Activated CD8-positive, alpha-beta T cell treated with anti-CD3 and anti-CD28 coated beads for 36 hours (primary cell): Measurements from ENCODE around the gene UPF2. TPM values are rescaled to one million over a fixed set of nuclear protein-coding genes. Genes with fewer than 3 reads are reported as not detected.

Experiments
- ATAC-seq: fragments of 200-7000 bp; cut with Tn5 transposase; one replicate; pipeline ENCODE4 v1.10.0; 2021; ENCODE audit warnings: mild to moderate bottlenecking, moderate library complexity
- CTCF ChIA-PET: fragments of 350-600 bp; sonication (Branson Sonifier 250); formaldehyde crosslinking; loops from one replicate; lab custom pipeline; 2021; ENCODE audit warnings: antibody characterized with exemption; lab: Charles Lee
- POLR2A ChIA-PET: fragments of 350-600 bp; sonication (Branson Sonifier 250); formaldehyde crosslinking; loops from one replicate; lab custom pipeline; 2021; ENCODE audit warnings: antibody characterized with exemption; lab: Charles Lee
- DNase-seq: peaks from one replicate; pipeline ENCODE4 v3.0.0-alpha.2; 2020
- H3K27ac Mint-ChIP-seq: one replicate; pipeline ENCODE4 v1.8.0; 2021; ENCODE audit warnings: mild to moderate bottlenecking, mixed read lengths
- H3K27me3 Mint-ChIP-seq: one replicate; pipeline ENCODE4 v1.8.0; 2021; ENCODE audit warnings: mixed read lengths
- H3K36me3 Mint-ChIP-seq: one replicate; pipeline ENCODE4 v1.8.0; 2021; ENCODE audit warnings: low read depth, mixed read lengths
- H3K4me1 Mint-ChIP-seq: one replicate; pipeline ENCODE4 v1.8.0; 2021; ENCODE audit warnings: low read depth, mixed read lengths
- H3K4me3 Mint-ChIP-seq: one replicate; pipeline ENCODE4 v1.8.0; 2021; ENCODE audit warnings: mild to moderate bottlenecking, moderate library complexity, mixed read lengths
- H3K9me3 Mint-ChIP-seq: one replicate; pipeline ENCODE4 v1.8.0; 2021; ENCODE audit warnings: mixed read lengths
- intact Hi-C: fragments of 100-400 bp; cut with micrococcal nuclease; formaldehyde crosslinking; loops from one replicate; pipeline ENCODE4 v1.10.0; 2022
- total RNA-seq, 2 experiments: library from RNA; stranded (reverse); gene quantifications; one replicate each; pipeline ENCODE4 v1.2.3, GENCODE V29; 2021
- TF ChIP-seq, protein P1 (sequence below): fragments of 200-600 bp; IDR thresholded peaks from one replicate; pipeline ENCODE4 v1.8.0; 2022; ENCODE audit warnings: antibody characterized with exemption, mild to moderate bottlenecking

UPF2 gene
- total RNA-seq, 2 experiments from 2014 or later = 27.9 to 29.4 TPM

DNA sequence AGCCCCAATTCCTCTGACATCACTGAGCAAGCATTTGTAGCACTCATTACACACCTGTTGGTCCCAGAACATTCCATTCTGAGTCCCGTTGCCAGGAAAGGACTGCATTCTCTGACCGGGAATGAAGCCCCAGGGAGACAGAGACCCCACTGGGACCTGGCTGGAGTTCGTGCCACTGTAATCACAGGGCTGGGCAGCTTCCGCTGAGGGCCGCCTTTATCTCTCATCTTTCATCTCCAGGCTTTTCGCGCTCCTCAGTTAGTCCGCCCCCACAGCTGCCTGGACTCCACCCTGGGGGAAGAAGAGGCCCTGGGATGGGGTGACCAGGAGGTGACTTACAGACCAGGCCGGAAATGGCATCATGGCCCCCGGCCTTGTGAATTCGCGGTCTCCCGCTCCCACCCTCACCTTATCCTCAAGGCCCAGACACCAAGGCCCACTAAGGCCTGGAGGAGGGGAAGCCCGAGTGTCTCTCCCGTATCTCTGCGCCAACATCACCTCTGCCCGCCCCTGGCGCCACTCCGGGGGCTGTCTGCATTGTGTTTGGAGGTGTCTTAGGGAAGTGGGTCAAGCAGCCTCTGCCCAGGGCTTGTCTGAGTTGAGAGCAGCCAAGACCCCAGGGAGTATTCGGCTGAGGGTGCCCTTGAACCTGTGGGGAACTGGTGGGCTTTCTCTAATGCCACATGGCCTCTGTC, 144.1 kb downstream of the UPF2 start:
- H3K4me1 Mint-ChIP-seq = no peaks in the 10 kb centered on the region
- H3K27ac Mint-ChIP-seq = no peak overlapping the region
- H3K4me3 Mint-ChIP-seq = no peak overlapping the region
- no peak for DNase-seq
- ChIA-PET POLR2A (interaction anchor here (0.6 kb wide), 1 partner anchor 175 kb away, joined by 5 read pairs; no protein-coding TSS in a partner anchor), CTCF (no interaction called here)
- no peaks in the 10 kb centered on the region for H3K27me3 Mint-ChIP-seq
- no peaks in the 10 kb centered on the region for H3K36me3 Mint-ChIP-seq
- TF ChIP-seq, protein P1, sequence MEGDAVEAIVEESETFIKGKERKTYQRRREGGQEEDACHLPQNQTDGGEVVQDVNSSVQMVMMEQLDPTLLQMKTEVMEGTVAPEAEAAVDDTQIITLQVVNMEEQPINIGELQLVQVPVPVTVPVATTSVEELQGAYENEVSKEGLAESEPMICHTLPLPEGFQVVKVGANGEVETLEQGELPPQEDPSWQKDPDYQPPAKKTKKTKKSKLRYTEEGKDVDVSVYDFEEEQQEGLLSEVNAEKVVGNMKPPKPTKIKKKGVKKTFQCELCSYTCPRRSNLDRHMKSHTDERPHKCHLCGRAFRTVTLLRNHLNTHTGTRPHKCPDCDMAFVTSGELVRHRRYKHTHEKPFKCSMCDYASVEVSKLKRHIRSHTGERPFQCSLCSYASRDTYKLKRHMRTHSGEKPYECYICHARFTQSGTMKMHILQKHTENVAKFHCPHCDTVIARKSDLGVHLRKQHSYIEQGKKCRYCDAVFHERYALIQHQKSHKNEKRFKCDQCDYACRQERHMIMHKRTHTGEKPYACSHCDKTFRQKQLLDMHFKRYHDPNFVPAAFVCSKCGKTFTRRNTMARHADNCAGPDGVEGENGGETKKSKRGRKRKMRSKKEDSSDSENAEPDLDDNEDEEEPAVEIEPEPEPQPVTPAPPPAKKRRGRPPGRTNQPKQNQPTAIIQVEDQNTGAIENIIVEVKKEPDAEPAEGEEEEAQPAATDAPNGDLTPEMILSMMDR = no peak
- no peak for ATAC-seq
- intact Hi-C loops = no loop called here
- no peaks in the 10 kb centered on the region for H3K9me3 Mint-ChIP-seq

DNA sequence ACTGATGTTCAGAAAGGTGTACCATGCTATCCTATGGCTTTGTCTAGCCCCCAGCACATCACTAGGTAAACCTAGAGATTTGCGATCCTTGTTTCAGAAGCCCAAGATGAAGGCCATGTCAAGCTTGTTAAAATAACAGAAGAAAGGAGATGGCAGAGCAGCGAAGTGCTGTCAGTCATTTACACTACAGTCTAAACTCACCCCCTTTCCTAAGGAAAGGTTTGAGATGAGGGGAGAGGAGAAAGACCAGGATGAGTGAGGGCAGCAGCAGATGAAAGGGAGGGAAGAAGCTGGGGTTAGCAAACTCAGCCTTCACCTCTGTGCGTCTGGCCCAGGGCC, 144.6 kb downstream of the UPF2 start:
- Mint-ChIP-seq H3K4me3 (no peak overlapping the region), H3K27ac (no peak overlapping the region), H3K9me3 (no peaks in the 10 kb centered on the region), H3K27me3 (no peaks in the 10 kb centered on the region), H3K4me1 (no peaks in the 10 kb centered on the region), H3K36me3 (no peaks in the 10 kb centered on the region)
- ATAC-seq (no peak), DNase-seq (no peak)
- CTCF ChIA-PET = no interaction called here
- intact Hi-C loops = no loop called here
- POLR2A ChIA-PET = interaction anchor here (0.6 kb wide), 2 partner anchors 53 to 176 kb away, joined by 3 to 5 read pairs; no protein-coding TSS in a partner anchor
- TF ChIP-seq, protein P1 = no peak

DNA sequence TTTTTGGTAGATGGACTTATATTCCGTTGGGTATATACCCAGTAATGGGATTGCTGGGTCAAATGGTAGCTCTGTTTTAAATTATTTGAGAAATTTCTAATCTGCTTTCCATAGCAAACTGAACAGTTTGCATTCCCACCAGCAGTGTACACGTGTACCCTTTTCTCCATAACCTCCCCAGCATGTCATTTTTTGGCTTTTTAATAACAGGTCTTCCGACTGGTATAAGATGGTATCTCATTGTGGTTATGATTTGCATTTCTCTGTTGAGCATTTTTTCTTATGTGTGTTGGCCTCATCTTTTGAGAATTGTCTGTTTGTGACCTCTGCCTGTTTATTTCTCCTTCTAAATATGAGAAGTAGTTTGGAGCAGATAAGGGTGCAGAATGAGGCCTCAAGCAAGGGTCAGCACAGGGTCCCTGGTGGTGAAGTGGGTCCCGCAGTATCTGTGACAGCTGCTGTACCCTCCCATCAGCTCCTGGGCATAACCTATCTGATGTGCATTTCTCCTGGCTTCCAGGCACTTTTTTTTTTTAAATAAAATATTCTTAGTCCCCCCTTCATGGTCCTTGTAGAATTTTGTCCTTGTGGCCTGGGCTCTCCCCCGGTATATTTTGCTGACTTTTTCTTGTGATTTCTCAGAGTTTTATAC, 145.9 kb downstream of the UPF2 start:
- H3K27ac Mint-ChIP-seq = no peak overlapping the region
- TF ChIP-seq, protein P1 = no peak
- DNase-seq (no peak), ATAC-seq (no peak)
- ChIA-PET POLR2A (no interaction called here), CTCF (no interaction called here)
- H3K4me1 Mint-ChIP-seq = no peaks in the 10 kb centered on the region
- H3K9me3 Mint-ChIP-seq = no peaks in the 10 kb centered on the region
- no peak overlapping the region for H3K4me3 Mint-ChIP-seq
- intact Hi-C loops = no loop called here
- H3K27me3 Mint-ChIP-seq = no peaks in the 10 kb centered on the region
- H3K36me3 Mint-ChIP-seq = no peaks in the 10 kb centered on the region

DNA sequence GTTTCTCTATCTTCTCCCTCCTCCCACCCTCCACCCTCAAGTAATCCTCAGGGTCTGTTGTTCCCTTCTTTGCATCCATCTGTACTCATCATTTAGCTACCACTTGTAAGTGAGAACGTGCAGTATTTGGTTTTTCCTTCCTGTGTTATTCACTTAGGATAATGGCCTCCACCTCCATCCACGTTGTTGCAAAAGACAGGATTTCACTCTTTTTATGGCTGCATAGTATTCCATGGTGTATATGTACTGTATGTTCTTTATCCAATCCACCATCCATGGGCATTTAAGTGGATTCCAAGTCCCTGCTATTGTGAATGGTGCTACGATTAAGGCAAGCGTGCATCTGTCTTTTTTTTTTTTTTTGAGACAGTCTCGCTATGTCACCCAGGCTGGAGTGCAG, 147.0 kb downstream of the UPF2 start:
- Mint-ChIP-seq H3K9me3 (no peaks in the 10 kb centered on the region), H3K4me1 (no peaks in the 10 kb centered on the region), H3K4me3 (no peak overlapping the region), H3K27me3 (no peaks in the 10 kb centered on the region), H3K27ac (no peak overlapping the region), H3K36me3 (no peaks in the 10 kb centered on the region)
- POLR2A ChIA-PET = no interaction called here
- DNase-seq (no peak), ATAC-seq (no peak)
- TF ChIP-seq, protein P1 = no peak
- intact Hi-C loops = no loop called here
- CTCF ChIA-PET = no interaction called here

DNA sequence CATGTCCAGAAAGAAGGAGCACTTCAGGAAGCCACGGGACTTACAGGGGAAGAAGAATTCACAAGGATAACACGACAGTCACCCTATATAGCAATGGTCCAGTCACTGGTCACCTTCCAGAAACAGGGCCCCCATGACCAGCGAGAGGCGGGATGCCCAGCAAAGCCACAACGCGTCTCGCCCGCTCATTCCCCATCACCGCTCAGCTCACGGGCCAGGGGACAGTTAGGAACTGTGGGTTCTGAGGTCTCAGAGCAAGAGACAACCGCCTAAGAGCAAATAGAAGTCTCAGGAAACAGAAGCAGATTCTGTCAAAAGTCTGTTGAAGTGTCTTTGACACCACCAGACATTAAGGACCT, 147.5 kb downstream of the UPF2 start:
- Mint-ChIP-seq H3K27ac (no peak overlapping the region), H3K4me3 (no peak overlapping the region), H3K27me3 (no peaks in the 10 kb centered on the region), H3K9me3 (no peaks in the 10 kb centered on the region), H3K4me1 (no peaks in the 10 kb centered on the region), H3K36me3 (no peaks in the 10 kb centered on the region)
- POLR2A ChIA-PET = no interaction called here
- CTCF ChIA-PET = no interaction called here
- DNase-seq = no peak
- intact Hi-C loops = no loop called here
- TF ChIP-seq, protein P1 = no peak
- no peak for ATAC-seq
